ENCODE data around the gene NEAT1.

NEAT1 gene

DNA sequence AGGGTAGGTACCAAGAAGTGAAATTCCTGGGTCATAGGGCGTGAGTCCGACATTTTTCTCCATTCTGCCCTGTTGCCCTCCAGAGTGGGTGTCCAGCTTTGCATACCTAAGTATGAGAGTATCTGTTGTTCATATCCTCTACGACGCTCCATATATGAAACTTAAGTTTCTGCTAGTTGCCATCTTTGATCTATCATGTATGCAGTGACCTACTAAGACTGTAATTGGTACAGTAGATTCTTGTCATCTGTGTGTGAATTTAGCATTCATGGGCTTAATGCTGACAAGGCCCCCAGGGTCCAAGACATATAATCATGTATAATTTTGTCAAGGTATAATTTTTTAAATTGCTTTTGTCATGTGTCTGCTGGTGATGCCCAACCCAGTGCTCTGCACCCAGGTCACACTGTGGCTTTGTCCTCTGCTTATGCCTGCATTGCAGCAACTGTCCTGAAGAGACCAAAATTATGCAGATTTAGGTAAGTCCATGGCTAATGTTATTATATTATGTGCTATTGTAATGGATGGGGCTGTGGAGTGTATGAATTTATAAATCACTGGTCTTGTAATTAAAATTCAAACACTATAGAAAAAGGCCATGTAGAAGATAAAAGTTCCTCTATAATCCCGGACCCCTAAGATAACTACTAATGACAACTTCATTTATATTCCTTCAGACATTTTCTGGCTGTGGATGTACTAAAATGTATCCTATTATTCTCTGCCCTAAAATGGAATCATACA lies 12.2 kb downstream of the NEAT1 start:
- TF ChIP-seq, protein P1, sequence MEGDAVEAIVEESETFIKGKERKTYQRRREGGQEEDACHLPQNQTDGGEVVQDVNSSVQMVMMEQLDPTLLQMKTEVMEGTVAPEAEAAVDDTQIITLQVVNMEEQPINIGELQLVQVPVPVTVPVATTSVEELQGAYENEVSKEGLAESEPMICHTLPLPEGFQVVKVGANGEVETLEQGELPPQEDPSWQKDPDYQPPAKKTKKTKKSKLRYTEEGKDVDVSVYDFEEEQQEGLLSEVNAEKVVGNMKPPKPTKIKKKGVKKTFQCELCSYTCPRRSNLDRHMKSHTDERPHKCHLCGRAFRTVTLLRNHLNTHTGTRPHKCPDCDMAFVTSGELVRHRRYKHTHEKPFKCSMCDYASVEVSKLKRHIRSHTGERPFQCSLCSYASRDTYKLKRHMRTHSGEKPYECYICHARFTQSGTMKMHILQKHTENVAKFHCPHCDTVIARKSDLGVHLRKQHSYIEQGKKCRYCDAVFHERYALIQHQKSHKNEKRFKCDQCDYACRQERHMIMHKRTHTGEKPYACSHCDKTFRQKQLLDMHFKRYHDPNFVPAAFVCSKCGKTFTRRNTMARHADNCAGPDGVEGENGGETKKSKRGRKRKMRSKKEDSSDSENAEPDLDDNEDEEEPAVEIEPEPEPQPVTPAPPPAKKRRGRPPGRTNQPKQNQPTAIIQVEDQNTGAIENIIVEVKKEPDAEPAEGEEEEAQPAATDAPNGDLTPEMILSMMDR (IDR thresholded peaks at IDR 0.05; ENCODE audit: extremely low read depth, missing control alignments), result no peak
- no peak for DNase-seq (ENCODE audit: low spot score)

DNA sequence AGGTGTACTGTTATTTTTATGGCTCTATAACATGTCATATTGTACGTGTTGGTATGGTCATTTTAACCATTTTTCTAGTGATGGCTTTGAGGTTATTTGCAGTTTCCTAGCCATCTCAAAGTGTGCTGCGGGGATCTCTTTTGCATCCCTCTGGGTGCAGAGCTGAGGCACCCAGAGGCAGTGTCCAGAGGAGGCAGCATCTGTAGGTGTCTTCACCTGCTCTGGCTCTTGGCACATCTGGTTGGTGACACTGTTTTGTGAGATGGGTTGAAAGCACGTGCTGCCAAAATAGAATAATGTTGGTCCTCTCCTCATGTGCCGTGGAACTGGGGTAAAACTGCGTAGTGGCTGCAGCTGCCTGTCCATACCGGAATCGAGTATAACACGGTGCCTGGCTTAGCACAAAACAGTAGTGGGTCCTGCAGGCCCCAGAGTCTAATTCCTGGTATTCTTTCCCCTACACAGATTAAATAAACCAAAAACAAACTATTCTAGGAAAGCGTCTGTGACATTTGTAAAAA lies 12.9 kb downstream of the NEAT1 start:
- no peak for DNase-seq (ENCODE audit: low spot score)
- TF ChIP-seq, protein P1 (IDR thresholded peaks at IDR 0.05; ENCODE audit: extremely low read depth, missing control alignments), result no peak

DNA sequence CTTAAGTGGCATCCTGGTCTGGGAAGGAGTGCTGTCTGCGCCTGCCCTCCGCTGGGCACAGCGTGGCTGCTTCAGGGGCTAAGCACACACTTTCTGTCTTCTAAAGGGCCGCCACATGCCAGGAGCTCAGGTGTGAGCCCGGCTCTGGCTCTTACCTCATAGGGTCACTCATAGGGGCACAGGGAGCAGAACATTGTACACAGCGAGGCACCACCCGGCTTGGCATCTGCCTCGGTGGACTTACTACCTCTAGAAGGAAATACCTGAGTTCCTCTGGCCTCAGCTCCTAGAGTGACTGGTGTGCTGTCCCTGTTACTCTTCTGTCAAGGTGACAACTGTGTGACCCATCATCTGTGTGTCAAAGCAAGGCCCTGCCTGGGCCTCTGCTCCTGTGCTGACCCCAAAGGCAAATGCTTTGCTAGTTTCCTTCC lies 13.4 kb downstream of the NEAT1 start:
- TF ChIP-seq, protein P1 (IDR thresholded peaks at IDR 0.05; ENCODE audit: extremely low read depth, missing control alignments), result no peak
- DNase-seq (ENCODE audit: low spot score), result no peak

DNA sequence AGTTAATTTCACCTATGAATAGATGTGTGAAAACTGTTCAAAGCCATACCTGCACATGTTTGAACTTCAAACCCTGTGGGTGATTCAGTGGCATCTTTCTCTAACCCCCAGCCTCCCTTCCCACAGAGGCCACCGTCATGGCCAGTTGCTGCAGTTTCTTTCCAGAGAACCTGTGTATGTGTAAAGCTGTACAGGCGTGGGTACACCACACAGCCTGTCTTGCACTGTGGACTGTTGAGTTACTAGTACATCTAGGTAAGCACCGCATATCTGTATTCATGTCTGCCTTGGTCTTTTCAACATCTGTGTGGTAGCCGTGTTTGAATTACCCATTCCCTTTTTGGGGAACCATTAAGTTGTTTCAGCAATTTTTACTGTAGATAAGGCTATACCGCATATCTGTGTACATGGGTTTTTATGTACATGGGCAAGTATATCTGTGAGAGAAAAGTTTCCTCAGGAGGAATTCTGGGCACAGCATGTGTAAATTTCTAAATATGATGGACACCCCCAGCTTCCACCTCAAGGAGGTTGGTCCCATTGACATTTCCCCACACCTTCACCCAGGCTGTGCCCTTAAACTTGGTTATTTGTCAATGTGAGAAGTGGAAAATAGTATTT lies 13.9 kb downstream of the NEAT1 start:
- TF ChIP-seq, protein P1 (IDR thresholded peaks at IDR 0.05; ENCODE audit: extremely low read depth, missing control alignments), result no peak
- DNase-seq (ENCODE audit: low spot score), result no peak

DNA sequence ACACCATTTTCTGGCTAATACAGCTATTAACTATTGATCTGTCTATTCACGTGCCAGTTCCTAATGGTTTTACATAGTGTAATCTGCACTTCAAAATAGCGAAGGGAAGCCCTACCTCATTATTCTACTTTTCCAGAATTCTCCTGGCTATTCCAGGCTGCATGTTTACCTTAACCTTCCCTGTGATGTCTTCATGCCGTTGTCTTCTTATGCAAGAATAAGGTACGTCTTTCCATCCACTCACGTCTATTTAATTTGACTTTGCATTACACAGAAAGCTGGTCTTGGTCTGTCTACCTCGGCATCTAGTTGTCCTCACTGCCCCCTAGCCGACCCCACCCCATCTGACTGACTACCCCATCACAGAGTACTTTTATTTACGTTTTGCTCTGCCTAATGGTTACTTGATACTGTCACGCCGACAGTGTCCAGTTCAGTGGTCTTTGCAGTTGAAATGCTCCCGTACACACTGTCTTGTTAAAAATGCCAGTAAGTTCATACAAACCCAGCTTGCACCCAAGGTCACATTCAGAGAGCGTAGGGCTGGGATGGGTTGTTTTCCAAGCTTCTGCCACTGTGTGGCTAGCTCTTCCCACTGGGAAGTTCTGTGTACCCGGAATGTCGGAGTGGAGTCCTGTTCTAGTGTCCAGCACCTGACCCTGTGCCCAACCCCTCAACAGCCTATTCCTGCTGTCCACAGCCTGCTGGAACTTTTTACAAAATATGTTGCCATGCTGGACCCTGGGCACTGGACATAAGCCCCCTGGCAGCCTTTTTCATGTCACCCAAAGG lies 15.0 kb downstream of the NEAT1 start:
- DNase-seq (ENCODE audit: low spot score), result no peak
- TF ChIP-seq, protein P1 (IDR thresholded peaks at IDR 0.05; ENCODE audit: extremely low read depth, missing control alignments), result no peak

DNA sequence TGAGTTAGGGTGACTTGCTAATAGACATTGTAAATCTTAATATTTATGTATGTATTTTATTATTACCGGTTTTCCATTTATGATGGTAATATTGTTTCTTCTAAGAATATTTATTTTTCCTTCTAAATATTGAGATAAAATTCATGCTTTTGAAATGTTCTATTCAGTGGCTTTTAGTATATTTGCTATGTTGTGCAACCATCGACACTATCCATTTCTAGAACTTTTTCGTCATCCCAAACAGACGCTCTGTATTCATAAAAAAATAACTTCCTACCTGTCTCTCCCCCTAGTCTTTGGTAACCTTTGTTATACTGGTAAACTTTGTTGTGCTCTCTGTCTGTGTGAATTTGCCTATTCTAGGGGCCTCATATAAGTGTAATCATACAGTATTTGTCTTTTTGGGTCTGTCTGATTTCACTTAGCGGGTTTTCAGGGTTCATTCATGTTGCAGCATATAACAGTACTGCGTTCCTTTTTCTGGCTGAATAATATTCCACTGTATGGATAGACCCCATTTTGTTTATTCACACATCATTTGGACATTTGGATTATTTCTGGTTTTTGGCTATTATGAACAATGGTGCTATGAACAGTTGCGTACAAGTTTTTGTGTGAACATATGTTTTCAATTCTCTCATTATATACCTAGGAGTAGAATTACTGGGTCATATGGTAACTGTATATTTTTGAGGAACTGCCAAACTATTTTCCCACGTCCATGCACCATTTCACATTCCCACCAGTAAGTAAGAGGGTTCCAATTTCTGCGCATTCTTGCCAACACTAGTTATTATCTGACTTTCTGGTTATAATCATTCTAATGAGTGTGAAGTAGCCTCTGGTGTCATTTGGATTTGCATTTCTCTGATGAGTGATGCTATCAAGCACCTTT lies 15.9 kb downstream of the NEAT1 start:
- DNase-seq (ENCODE audit: low spot score), result no peak
- TF ChIP-seq, protein P1 (IDR thresholded peaks at IDR 0.05; ENCODE audit: extremely low read depth, missing control alignments), result no peak
